Upper lobe of left lung (tissue), 6 donors: ENCODE data around the gene NDN. TPM values are rescaled to one million over a fixed set of nuclear protein-coding genes. Genes with fewer than 3 reads are reported as not detected.

Experiments used
- ATAC-seq, 2 donors: fragments of 200-7000 bp; cut with Tn5 transposase; one replicate each; pipeline ENCODE4 v1.9.1; 2022; ENCODE audit warnings: mild to moderate bottlenecking in 2 of 2, moderate library complexity in 2 of 2; ENCODE audit not compliant: low FRiP score in 2 of 2
- DNase-seq, 2 donors: peaks; one replicate each; pipeline ENCODE4 v3.0.0-alpha.2; 2019 to 2020
- H3K27ac ChIP-seq, 4 donors: fragments of 200-600 bp; sonication (generic); one replicate each; pipeline ENCODE4 v1.5.1; 2016 to 2019
- H3K27me3 ChIP-seq, 4 donors: fragments of 200-600 bp; sonication (generic); one replicate each; pipeline ENCODE4 v1.5.1; 2017 to 2019
- H3K36me3 ChIP-seq, 4 donors: fragments of 200-600 bp; sonication (generic); one replicate each; pipeline ENCODE4 v1.5.1; 2016 to 2019
- H3K4me1 ChIP-seq, 4 donors: fragments of 200-600 bp; sonication (generic); one replicate each; pipeline ENCODE4 v1.5.1; 2018 to 2019
- H3K4me3 ChIP-seq, 4 donors: fragments of 200-600 bp; sonication (generic); one replicate each; pipeline ENCODE4 v1.5.1; 2017 to 2019; ENCODE audit warnings: mild to moderate bottlenecking in 2 of 4, moderate library complexity in 1 of 4
- H3K9me3 ChIP-seq, 4 donors: fragments of 200-600 bp; sonication (generic); one replicate each; pipeline ENCODE4 v1.5.1; 2018 to 2019
- CTCF ChIP-seq, 6 experiments: fragments of 450-650 bp in 4 of 6; fragments of 200-600 bp in 2 of 6; sonication (generic) in 2 of 6; IDR thresholded peaks; one replicate each; pipeline ENCODE4 v1.5.1; 2016 to 2019; ENCODE audit warnings: antibody characterized with exemption in 6 of 6
- EP300 ChIP-seq, 4 donors: sonication (generic); formaldehyde crosslinking; IDR thresholded peaks; one replicate each; pipeline ENCODE4 v1.5.1; 2017; ENCODE audit warnings: antibody characterized with exemption in 4 of 4, control low read depth in 2 of 4
- POLR2A ChIP-seq, 4 donors: fragments of 450-650 bp; IDR thresholded peaks; one replicate each; pipeline ENCODE4 v1.5.1; 2016 to 2017; ENCODE audit warnings: antibody characterized with exemption in 4 of 4, mild to moderate bottlenecking in 2 of 4
- POLR2AphosphoS5 ChIP-seq, 2 donors: sonication (generic); formaldehyde crosslinking; IDR thresholded peaks; one replicate each; pipeline ENCODE4 v1.5.1; 2017; ENCODE audit warnings: antibody characterized with exemption in 2 of 2
- WGBS, 2 donors: methylation state at CpG; one replicate each; pipeline ENCODE4 v1.1.5; 2017 to 2018; 5-methylcytosine and 5-hydroxymethylcytosine counted together
- total RNA-seq, 6 donors: library from RNA; depleted of rRNA in 4 of 6; stranded (reverse); fragments of >200 nt in 4 of 6; gene quantifications; one replicate each; pipeline versions ENCODE4 v1.1.0 to v1.2.1, GENCODE V29; 2016 to 2021
- donor health status: DM: no; HTN: no; CAD: no; lungs with moderate emphysema.
- donor health status: DM: no; HTN: yes; CAD: no; lungs with severe emphysema.

The NDN gene
- total RNA-seq, 6 donors from 2014 or later = 11.5 to 44.5 (median 29.2) TPM

- peak in 1 of 2 donors; percentile 77 for DNase-seq
- no peak overlapping the region for H3K4me3 ChIP-seq
- no peaks in the 10 kb centered on the region for H3K36me3 ChIP-seq
- peaks cover 0 to 7% (median 0%) of the 10 kb centered on the region in 4 donors for H3K27me3 ChIP-seq
- H3K4me1 ChIP-seq = no peaks in the 10 kb centered on the region
- TF ChIP-seq EP300 (IDR thresholded peaks at IDR 0.05) = no peak
- no peak for TF ChIP-seq POLR2A (IDR thresholded peaks at IDR 0.05)
- TF ChIP-seq POLR2AphosphoS5 (IDR thresholded peaks at IDR 0.05) = no peak
- TF ChIP-seq CTCF (IDR thresholded peaks at IDR 0.05) = no peak
- H3K9me3 ChIP-seq = no peaks in the 10 kb centered on the region
- no peak for ATAC-seq
- 86 to 93% methylated on average over 9 to 13 of the region's 13 CpGs for WGBS, 2 donors
- no peak overlapping the region for H3K27ac ChIP-seq
Measured at GRCh38 chr15:23644829-23645228, 42.3 kb downstream of the NDN start.

GRCh38 chr15:23642413-23643044, 44.6 kb downstream of the NDN start:
- TF ChIP-seq POLR2AphosphoS5 (IDR thresholded peaks at IDR 0.05) (no peak), CTCF (IDR thresholded peaks at IDR 0.05) (peak; percentile 50 to 84 (median 70))
- WGBS, 2 donors = 10 to 13% methylated on average over 10 to 13 of the region's 13 CpGs
- ATAC-seq (peak; percentile 36 to 78), DNase-seq (peak in 1 of 2 donors; percentile 45)
- no peaks in the 10 kb centered on the region for H3K36me3 ChIP-seq
- H3K27me3 ChIP-seq = peaks cover 0 to 4% (median 0%) of the 10 kb centered on the region in 4 donors
- no peaks in the 10 kb centered on the region for H3K9me3 ChIP-seq
- no peak overlapping the region for H3K27ac ChIP-seq
- H3K4me3 ChIP-seq = no peak overlapping the region
- no peaks in the 10 kb centered on the region for H3K4me1 ChIP-seq

Other genes starting within 250 kb of the NDN start
- not detected for gene GOLGA6L2, start 240.1 kb downstream of the NDN start, total RNA-seq
- gene MKRN3, start 121.6 kb downstream of the NDN start, total RNA-seq = 1 to 10 TPM in 2 of 6 donors, under 1 TPM in 1, not detected in 3; 0.55 to 2.3 (median 2.1) TPM
- under 1 TPM in 2 of 6 donors, not detected in 4; 0.14 to 0.24 TPM for gene MAGEL2, start 39.4 kb downstream of the NDN start, total RNA-seq